ENCODE measurements around the gene NCOA4. TPM values are rescaled to one million over a fixed set of nuclear protein-coding genes. Genes with fewer than 3 reads are reported as not detected.

The NCOA4 gene
- total RNA-seq, 2 donors from 2014 or later = 157 to 200 TPM

GRCh38 chr10:46017733-46018132, 12.7 kb downstream of the NCOA4 start:
- Mint-ChIP-seq H3K27me3 (ENCODE audit: insufficient read depth) (no peaks in the 10 kb centered on the region), H3K9me3 (no peaks in the 10 kb centered on the region), H3K4me3 (no peak overlapping the region), H3K4me1 (peaks cover 35% of the 10 kb centered on the region), H3K36me3 (ENCODE audit: low read depth) (peaks cover 63% of the 10 kb centered on the region), H3K27ac (no peak overlapping the region)
- no peak overlapping the region for H3K27ac ChIP-seq (ENCODE audit: low read depth, low read length)
- no peaks in the 10 kb centered on the region for H3K9me3 ChIP-seq (ENCODE audit: control insufficient read depth, low read length)
- WGBS, 2 experiments (ENCODE audit: insufficient coverage in 1 of 2, insufficient read length in 1 of 2) = 95 to 100% methylated on average over 2 of the region's 2 CpGs
- H3K4me3 ChIP-seq (ENCODE audit: low read length) = no peak overlapping the region
- H3K27me3 ChIP-seq (ENCODE audit: control insufficient read depth, insufficient read depth, low read length, poor library complexity, severe bottlenecking) = no peaks in the 10 kb centered on the region
- DNase-seq = no peak
- peaks cover 12% of the 10 kb centered on the region for H3K4me1 ChIP-seq (ENCODE audit: control insufficient read depth, insufficient read depth, low read length)
- TF ChIP-seq CTCF (conservative IDR thresholded peaks at IDR 0.05) = no peak
- H3K36me3 ChIP-seq (ENCODE audit: control insufficient read depth, insufficient read depth, low read length) = peaks cover 68% of the 10 kb centered on the region
- no peak overlapping the region for H3K9ac ChIP-seq (ENCODE audit: extremely low read depth, low read length, poor library complexity, severe bottlenecking)

- no peak for DNase-seq
- H3K27ac ChIP-seq (ENCODE audit: low read depth, low read length) = no peak overlapping the region
- no peaks in the 10 kb centered on the region for H3K27me3 Mint-ChIP-seq (ENCODE audit: insufficient read depth)
- WGBS, 2 experiments (ENCODE audit: insufficient coverage in 1 of 2, insufficient read length in 1 of 2) = 100% methylated on average over 1 of the region's 1 CpG
- H3K4me1 ChIP-seq (ENCODE audit: control insufficient read depth, insufficient read depth, low read length) = peaks cover 12% of the 10 kb centered on the region
- H3K9me3 ChIP-seq (ENCODE audit: control insufficient read depth, low read length) = no peaks in the 10 kb centered on the region
- H3K36me3 ChIP-seq (ENCODE audit: control insufficient read depth, insufficient read depth, low read length) = peaks cover 74% of the 10 kb centered on the region
- H3K27ac Mint-ChIP-seq = no peak overlapping the region
- no peak overlapping the region for H3K9ac ChIP-seq (ENCODE audit: extremely low read depth, low read length, poor library complexity, severe bottlenecking)
- H3K4me3 ChIP-seq (ENCODE audit: low read length) = no peak overlapping the region
- TF ChIP-seq CTCF (conservative IDR thresholded peaks at IDR 0.05) = no peak
- no peak overlapping the region for H3K4me3 Mint-ChIP-seq
- peaks cover 66% of the 10 kb centered on the region for H3K36me3 Mint-ChIP-seq (ENCODE audit: low read depth)
- no peaks in the 10 kb centered on the region for H3K27me3 ChIP-seq (ENCODE audit: control insufficient read depth, insufficient read depth, low read length, poor library complexity, severe bottlenecking)
- H3K4me1 Mint-ChIP-seq = peaks cover 31% of the 10 kb centered on the region
- H3K9me3 Mint-ChIP-seq = no peaks in the 10 kb centered on the region
These were observed 13.6 kb downstream of the NCOA4 start for GRCh38 chr10:46016811-46017210.

- 92 to 98% methylated on average over 5 of the region's 5 CpGs for WGBS, 2 experiments (ENCODE audit: insufficient coverage in 1 of 2, insufficient read length in 1 of 2)
- no peak overlapping the region for H3K4me3 ChIP-seq (ENCODE audit: low read length)
- Mint-ChIP-seq H3K27ac (no peak overlapping the region), H3K9me3 (no peaks in the 10 kb centered on the region), H3K36me3 (ENCODE audit: low read depth) (peaks cover 66% of the 10 kb centered on the region), H3K4me3 (no peak overlapping the region), H3K27me3 (ENCODE audit: insufficient read depth) (no peaks in the 10 kb centered on the region), H3K4me1 (peaks cover 27% of the 10 kb centered on the region)
- DNase-seq = no peak
- TF ChIP-seq CTCF (conservative IDR thresholded peaks at IDR 0.05) = no peak
- H3K9me3 ChIP-seq (ENCODE audit: control insufficient read depth, low read length) = no peaks in the 10 kb centered on the region
- H3K27me3 ChIP-seq (ENCODE audit: control insufficient read depth, insufficient read depth, low read length, poor library complexity, severe bottlenecking) = no peaks in the 10 kb centered on the region
- H3K27ac ChIP-seq (ENCODE audit: low read depth, low read length) = no peak overlapping the region
- no peak overlapping the region for H3K9ac ChIP-seq (ENCODE audit: extremely low read depth, low read length, poor library complexity, severe bottlenecking)
- H3K36me3 ChIP-seq (ENCODE audit: control insufficient read depth, insufficient read depth, low read length) = peaks cover 79% of the 10 kb centered on the region
- H3K4me1 ChIP-seq (ENCODE audit: control insufficient read depth, insufficient read depth, low read length) = peaks cover 12% of the 10 kb centered on the region
These were observed 14.2 kb downstream of the NCOA4 start for GRCh38 chr10:46016190-46016589.

Data from endodermal cell (in vitro differentiated cells).